C1 segment of cervical spinal cord (tissue), 14 donors: ENCODE results near the gene PTCD2.
"Not testable (repeated sequence)": the region's sequence is repeated elsewhere in the genome, so short reads cannot be mapped to it uniquely, and the experiment has no call there.

Source experiments
- DNase-seq, 14 donors: peaks; one replicate each; lab custom pipeline; 2025; lab: John Stamatoyannopoulos, UW

The PTCD2 gene

DNA sequence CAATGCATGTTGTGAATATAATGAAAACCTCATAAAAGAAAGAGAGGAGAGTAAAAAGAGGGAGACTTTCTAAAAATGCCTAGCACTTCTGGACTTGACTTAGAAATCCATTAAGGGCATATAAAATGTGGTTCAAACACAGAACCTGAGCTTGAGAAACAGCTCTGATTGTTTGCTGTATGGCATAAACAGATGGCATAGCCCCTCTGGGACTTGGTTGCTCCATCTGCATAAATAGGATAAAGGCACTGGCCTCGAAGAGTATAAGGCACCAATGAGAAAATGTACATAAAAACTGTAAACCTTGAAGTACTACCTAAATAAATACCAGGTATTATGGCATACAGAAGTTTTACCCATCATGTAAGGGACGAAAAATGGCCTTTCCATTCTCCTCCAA, 23.9 kb upstream of the PTCD2 start:
- peak in 1 of 14 donors; percentile 76 for DNase-seq

DNA sequence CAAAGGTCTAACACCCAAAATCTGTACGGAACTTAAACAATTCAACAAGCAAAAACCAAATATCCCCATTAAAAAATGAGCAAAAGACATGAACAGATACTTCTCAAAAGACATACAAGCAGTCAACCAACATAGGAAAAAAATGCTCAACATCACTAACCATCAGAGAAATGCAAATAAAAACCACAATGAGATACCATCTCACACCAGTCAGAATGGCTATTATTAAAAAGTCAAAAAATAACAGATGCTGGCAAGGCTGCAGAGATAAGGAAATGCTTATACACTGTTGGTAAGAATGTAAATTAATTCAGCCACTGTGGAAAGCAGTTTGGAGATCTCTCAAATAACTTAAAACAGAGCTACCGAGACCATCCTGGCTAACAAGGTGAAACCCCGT, 22.0 kb upstream of the PTCD2 start:
- not testable (repeated sequence) for DNase-seq

GRCh38 chr5:72298711-72299110, 21.5 kb upstream of the PTCD2 start:
- DNase-seq = no peak

DNA sequence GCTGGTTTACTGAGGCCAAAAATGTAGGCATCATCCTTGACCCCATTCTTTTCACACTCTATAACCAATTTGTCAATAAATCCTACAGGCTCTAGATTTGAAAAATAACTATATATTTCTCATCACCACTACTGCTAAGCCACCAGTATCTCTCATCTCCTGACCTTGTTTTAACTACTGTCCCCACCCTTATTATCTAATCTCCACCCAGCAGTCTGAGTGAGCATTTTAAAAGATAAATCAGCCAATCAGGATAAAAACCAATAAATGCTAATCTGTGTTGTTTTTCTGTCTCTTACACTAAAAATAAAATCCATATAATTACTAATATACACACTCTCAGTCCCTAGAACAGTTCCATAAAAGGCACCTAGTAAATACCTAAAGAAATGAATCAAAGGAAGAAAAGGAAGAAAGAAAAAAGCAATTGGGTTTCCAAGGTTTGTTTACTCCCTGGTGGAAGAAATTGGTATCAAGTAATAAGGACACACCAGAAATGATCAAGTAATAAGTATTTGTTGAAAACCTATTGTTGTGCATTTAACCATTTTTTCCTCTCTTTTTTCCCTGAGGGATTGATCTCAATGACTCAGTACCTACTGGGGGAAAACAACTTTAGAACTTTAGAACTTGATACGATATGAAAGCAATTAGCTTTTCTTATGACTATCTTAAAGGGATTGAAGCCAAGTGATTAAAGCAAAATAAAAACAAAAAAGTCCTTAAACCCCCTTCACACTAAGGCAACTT, 19.4 kb upstream of the PTCD2 start:
- DNase-seq = no peak

- peak in 1 of 14 donors; percentile 69 for DNase-seq
Measured at GRCh38 chr5:72301557-72301956, 18.6 kb upstream of the PTCD2 start.

- DNase-seq = no peak
Measured at GRCh38 chr5:72302171-72302570, 18.0 kb upstream of the PTCD2 start.

GRCh38 chr5:72305194-72306142, 14.7 kb upstream of the PTCD2 start:
- no peak for DNase-seq

DNA sequence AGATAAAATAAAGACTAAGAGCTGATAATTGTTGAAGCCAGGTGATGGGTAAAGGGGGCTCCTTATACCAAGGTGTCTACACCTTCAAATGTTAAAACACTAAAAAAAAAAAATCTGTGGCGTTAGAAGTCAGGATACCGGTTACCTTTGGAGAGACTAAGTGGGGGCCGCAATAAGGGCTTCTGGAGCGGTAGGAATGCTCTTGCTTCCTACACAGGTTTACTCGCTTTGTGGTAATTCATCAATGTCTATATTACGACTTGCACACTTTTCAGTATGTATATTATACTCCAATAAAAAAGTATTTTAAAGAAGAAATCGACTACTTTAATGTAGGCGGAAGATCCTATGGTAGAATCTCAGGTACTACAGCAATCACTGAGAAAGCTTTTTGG, 12.6 kb upstream of the PTCD2 start:
- DNase-seq = no peak

GRCh38 chr5:72307968-72308852, 12.0 kb upstream of the PTCD2 start:
- DNase-seq = peak; percentile 62 to 99 (median 97)

- no peak for DNase-seq
Measured at GRCh38 chr5:72308853-72309191, 11.4 kb upstream of the PTCD2 start.

DNA sequence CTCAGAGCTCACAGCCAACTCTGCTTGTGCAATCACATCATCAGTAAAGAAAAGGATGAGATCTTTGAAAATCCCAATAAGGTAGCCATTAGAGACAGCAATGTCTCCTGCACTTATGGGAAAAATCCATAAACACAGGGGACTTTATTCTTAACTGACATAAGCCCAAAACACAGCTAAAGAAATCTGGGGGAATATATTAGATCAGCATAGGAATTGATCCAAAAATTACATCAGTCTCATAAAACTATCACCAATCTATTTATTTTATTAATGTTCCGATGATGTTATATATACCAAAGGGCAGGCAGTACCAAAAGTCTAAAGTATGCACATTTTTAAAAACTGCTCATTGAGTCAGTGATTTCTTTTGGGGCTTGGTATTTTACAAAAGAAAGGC, 7.0 kb upstream of the PTCD2 start:
- no peak for DNase-seq

GRCh38 chr5:72314571-72315172, 5.5 kb upstream of the PTCD2 start:
- DNase-seq = no peak

DNA sequence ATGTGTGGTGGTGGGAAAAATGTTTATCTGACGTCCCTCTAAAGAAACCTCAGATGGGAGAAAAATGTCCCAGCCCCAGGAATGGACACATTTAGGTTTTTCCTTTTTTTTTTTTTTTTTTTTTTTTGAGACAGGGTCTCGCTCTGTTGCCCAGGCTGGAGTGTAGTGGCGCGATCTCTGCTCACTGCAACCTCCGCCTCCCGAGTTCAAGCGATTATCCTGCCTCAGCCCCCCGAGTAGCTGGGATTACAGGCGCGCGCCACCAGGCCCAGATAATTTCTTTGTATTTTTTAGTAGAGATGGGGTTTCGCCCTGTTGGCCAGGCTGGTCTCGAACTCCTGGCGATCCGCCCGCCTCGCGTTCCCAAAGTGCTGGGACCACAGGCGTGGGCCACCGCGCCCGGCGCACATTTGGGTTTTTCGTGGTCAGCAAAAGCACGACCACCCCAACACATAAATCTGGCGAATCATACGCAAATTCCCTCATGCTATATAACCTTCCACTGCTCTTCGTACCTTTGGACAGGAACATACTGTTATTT, 668 bp upstream of the PTCD2 start:
- DNase-seq = not testable (repeated sequence)

DNA sequence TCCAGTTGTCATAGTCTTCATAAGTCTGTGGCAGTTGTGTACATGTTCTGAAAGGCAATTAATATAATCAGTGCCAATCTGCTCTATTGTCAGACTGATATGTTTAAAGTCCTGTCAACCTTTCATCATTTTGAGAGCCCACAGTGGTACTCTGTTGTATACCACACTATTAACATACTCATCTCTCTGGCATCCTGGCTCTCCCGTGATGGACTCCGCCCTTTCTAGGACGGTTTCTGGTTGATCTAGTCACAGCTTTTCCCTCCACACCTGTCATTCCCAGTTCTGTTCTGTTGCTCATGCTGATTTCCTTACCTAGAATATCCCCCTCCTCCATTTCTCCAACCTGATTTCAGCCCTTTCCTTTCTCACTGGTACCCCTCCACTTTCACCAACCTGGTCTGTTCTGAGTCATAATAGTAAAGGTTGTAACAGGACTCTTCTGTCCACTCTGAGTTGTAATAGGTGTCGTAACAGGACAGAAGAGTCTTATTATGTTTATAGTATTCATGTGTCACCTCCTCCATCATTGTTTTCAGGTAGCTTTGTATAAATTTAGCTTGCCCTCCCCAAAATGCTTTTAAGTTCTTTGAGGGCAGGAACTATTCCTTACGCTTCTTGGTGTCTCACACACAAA, 4.1 kb downstream of the PTCD2 start:
- DNase-seq = no peak

DNA sequence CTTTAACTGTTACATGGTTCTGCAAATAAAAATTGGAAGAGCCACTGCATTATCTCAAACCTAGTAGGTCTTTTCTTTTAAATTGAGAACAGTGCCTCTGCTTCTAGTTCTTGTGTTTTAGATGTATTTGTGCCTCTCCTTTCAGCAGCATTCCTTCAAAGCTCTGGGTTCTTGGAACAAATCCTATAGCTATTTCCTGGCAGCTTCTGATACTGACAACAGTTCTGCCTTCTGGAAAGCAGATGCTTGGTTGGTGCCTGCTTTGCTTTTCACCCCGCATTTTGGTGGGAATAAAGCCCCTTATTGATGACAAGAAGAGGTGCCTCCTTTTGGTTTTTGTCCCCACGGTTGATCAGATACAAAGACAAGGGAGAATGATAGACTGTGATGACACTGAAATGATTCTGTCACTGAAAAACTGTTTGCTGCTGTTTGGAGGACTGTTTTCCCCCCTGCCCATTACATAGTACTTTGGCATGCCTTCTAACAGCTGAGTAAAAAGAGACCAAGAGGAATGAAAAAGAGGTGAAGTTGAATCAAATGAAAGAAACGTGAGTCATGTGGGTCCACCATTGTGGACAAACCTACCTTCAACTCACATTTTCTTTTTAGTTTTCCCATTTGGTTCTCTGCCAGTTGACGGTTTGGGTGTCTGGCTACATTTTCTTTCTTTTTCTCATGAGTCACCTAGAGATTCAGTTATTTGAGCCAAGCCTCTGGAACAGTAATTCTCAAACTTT, 5.6 kb downstream of the PTCD2 start:
- no peak for DNase-seq

DNA sequence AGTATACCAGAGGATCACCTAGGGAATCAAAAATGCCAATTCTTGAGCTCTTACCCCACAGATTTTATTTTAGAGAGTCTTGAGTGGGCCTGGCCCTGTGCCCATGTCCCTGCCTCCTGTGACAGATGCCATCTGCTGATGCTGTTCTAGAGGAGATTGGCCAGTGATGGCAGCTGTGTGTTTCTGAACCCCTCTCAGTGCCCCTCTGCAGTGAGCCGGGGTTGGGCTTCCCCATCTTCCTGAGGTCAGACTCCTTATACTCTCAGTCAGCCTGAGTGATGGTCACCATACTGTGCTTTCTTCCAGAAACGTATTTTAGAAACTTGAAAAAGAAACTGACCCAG, 6.1 kb downstream of the PTCD2 start:
- DNase-seq = peak in 1 of 14 donors; percentile 11

GRCh38 chr5:72328172-72328571, 8.0 kb downstream of the PTCD2 start:
- DNase-seq = peak in 12 of 14 donors; percentile 3 to 91 (median 61)

GRCh38 chr5:72330712-72331111, 10.5 kb downstream of the PTCD2 start:
- DNase-seq = no peak

DNA sequence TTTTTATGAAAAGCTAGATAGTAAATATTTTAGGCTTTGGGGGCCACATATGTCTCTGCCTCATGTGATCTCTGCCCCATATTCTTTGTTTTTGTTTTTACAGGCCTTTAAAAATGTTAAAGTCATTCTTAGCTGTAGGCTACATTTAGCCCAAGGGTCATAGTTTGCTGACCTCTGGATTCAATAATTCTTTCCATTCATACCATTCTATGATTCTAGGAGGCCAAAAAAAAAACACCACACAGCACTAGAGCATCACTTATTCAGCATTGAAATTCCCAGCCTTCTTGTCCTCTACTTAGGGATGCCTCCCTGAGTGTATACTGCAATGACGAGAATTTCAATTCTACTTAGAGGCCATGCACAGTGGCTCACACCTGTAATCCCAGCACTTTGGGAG, 17.0 kb downstream of the PTCD2 start:
- DNase-seq = no peak

- DNase-seq = no peak
Measured at GRCh38 chr5:72338689-72339209, 18.6 kb downstream of the PTCD2 start.
